ENCODE results near the gene WRNIP1.

GRCh38 chr6:2805031-2805430 lies 39.8 kb downstream of the WRNIP1 start:
- TF ChIP-seq CTCF (IDR thresholded peaks at IDR 0.05) (no peak), POLR2AphosphoS5 (IDR thresholded peaks at IDR 0.05) (no peak)
